Measurements from ENCODE around the gene CYSRT1. TPM values are rescaled to one million over a fixed set of nuclear protein-coding genes. Genes with fewer than 3 reads are reported as not detected.

The CYSRT1 gene
- total RNA-seq, 1 donor from 2014 or later, result 0.42 TPM

- DNase-seq (ENCODE audit: low spot score), result no peak
Observed at GRCh38 chr9:137189297-137190295, 35.4 kb upstream of the CYSRT1 start.

GRCh38 chr9:137190315-137190856 lies 34.6 kb upstream of the CYSRT1 start:
- no peak for DNase-seq (ENCODE audit: low spot score)

GRCh38 chr9:137191245-137191644 lies 33.7 kb upstream of the CYSRT1 start:
- no peak for DNase-seq (ENCODE audit: low spot score)

GRCh38 chr9:137191691-137192447 lies 33.1 kb upstream of the CYSRT1 start:
- DNase-seq (ENCODE audit: low spot score), result no peak

DNA sequence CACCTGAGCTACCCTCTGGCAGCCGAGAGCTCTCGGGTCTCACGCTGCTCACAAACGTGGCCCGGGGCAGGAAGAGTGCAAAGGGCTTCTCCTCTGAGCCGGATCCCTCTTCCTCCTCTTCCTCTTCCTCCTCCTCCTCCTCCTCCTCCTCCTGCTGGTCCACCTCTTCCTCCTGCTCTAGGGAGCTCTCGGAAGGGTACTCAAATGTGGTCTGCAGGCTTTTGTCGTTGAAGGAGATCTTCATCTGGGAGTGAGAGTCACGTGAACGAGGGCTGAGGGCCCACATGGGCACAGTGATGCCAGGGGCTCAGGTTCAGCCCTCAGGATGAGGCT lies 32.6 kb upstream of the CYSRT1 start:
- no peak for DNase-seq (ENCODE audit: low spot score)

GRCh38 chr9:137192859-137193258 lies 32.1 kb upstream of the CYSRT1 start:
- DNase-seq (ENCODE audit: low spot score), result no peak

DNA sequence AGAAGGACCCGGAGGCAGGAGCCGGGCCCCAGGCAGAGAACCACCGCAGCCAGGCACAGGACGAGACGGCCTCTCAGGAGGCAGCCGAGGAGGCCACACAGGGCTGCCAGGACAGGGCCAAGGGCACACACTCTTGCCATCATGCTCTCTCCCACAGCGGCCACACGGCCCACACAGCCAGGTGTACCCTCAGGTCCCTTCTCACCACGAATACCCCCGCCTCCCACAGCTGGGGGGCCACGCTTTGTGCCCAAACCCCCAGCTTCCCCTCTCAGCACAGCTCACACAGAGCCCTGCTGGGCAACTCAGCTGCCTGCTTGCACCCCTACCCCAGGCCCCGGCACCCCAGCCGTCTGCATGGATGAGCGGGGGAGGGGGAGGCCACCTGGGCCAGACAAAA lies 31.2 kb upstream of the CYSRT1 start:
- no peak for DNase-seq (ENCODE audit: low spot score)

DNA sequence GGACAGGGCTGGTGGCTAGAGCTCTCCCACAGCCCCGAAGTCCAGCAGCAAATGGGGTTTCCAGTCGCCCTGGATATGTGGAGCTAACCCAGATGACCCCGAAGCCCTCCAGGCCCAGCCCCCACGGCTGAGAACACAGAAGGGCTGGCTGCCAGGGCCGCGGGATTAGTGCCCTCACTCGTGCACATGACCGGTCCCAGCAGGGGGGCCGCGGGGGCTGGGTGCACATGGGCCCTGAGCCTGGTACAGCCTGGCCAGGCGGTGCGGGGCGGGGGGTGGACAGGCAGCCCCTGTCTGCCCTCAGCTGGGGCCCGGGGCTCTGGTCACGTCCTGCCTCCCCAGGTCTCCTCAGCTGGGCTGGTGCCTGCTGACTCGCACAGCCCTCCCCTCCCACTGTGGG lies 30.6 kb upstream of the CYSRT1 start:
- DNase-seq (ENCODE audit: low spot score), result no peak

DNA sequence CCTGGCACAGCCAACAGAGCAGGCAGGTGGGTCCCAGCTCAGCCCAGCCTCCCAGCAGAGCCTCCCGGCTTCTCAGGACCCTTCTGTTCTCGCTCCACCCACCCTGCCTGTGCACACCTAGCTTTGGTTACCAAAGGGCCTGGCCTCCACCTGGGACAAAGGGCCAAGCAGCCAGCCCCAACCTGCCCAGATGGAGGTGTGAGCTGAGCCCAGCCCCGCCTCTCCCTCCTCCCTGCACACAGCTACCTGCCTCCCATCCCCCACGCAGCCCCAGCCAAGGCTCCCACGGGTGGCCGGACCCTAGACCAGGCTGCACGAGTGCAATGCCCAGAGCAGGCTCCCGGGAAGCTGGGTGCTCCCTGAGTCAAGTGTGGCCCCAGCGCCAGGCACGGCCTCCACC lies 30.1 kb upstream of the CYSRT1 start:
- no peak for DNase-seq (ENCODE audit: low spot score)

DNA sequence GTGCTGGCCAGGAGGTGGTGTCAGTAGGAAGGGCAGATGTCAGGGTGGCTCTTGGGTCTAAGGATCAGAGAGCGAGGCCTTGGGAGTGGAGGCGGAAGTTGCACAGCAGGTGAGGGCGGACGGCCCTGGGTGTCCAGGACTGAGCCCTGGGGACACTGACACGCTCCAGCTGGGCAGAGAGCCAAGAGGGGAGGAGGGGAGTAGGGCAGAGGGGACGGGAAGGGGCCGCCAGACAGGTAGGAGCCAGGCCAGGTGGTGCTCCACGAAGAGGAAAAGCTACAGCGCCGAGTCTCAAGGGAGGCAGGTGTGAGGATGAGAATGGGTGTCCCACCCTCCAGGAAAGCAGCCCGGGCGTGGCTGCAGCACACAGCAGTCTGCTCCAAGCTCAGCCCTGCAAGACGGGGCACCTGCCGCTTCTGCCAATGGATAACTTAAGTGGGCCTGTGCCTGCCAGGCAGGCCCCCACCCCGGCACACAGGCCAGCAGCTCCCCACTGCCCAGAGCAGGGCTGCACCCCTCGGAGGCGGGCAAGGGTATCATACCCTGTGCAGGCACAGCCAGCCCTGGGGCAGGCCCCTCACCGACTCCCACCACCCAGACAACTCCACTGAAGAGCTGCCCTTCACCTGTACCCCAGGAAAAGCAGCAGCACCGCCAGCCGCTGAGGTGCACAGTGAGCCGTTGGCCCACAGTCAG lies 29.3 kb upstream of the CYSRT1 start:
- DNase-seq (ENCODE audit: low spot score), result no peak

- no peak for DNase-seq (ENCODE audit: low spot score)
Observed at GRCh38 chr9:137198051-137198901, 26.7 kb upstream of the CYSRT1 start.

DNA sequence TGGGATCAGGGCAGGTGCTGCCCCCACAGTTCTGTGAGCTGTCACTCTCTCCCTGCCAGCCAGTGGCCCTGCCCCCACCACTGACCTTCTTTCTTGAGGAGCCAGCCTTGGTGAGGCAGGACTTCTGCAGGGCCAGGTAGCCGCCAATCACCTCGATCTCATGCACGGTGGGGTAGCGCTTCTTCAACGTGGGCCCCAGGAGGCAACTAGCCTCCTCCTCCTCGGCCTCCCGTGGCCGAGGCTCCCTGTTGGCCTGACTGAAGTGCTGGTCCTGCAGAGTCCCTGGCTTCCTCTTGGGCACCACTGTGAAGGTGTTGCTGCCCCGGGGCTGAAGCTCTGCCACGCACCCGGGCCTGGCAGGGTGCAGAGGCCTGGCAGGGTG lies 26.1 kb upstream of the CYSRT1 start:
- no peak for DNase-seq (ENCODE audit: low spot score)

DNA sequence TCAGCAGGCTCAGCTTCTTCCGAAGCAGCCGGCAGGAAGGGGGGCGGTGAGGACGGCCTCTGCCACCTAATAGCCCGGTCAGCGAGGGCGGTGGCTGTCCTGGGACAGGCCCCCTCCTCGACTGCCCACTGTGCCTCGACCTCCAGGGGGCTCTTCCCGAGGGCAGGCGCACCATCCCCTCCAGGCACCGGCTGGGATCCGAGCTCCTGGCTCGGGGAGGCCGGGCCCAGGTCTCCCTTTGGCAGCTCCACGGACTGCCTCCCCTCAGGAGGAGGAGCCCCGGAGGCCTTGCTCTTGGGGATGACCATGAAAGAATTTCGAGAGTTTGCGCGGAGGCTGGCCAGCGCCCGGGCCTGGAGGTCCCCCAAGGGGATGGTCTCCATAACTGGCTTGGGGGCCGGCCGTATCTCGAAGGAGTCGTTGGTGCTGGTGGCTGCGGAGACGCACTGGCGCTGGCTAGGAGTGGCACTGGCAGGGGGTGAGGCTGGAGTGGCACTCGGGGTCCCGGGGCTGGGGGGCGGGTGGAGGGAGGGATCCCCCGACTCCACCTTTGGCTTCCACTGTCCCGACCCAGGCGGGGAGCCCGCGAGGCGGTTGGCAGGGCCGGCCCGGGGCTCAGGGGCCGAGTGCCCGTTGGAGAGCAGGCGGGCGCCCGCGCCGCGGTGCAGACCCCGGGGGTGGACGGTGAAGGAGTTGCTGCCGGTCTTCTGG lies 25.4 kb upstream of the CYSRT1 start:
- no peak for DNase-seq (ENCODE audit: low spot score)

GRCh38 chr9:137200311-137201204 lies 24.4 kb upstream of the CYSRT1 start, which contains the start of gene TPRN:
TPRN (minus strand) TSS chr9:137200741; CDS start chr9:137200711, 30 bp downstream.
- DNase-seq (ENCODE audit: low spot score), result peak; percentile 99

DNA sequence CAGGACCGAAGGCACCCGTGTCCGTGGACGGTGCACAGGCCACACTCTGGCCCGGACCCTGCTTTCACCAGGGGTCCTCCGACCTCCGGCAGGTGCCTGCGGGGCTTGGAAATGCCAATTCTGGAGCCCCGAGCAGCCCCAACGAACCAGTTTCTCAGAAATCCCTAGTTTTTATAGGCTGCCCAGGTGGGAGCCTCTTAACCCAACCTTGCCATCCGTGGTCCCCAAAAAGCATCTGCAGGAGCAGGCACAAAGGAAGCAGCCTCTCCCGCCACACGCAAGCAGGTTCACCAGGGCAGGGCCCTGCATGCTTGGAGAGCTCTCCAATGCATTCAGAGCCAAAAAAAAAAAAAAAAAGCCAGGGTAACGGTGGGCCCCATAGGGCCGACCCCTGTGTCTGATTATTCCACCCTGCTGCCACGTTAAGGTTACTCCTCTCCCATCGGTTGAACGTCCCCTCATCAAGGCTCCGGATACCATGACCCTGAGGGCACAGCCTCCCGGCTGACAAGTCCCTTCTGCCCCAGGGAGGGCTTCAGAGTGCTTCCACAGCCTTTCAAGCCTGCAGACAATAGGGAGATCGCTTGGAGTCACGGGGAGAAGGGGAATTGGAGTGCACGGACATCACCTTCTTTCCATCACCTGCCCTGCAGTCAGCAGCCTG lies 23.6 kb upstream of the CYSRT1 start:
- no peak for DNase-seq (ENCODE audit: low spot score)

DNA sequence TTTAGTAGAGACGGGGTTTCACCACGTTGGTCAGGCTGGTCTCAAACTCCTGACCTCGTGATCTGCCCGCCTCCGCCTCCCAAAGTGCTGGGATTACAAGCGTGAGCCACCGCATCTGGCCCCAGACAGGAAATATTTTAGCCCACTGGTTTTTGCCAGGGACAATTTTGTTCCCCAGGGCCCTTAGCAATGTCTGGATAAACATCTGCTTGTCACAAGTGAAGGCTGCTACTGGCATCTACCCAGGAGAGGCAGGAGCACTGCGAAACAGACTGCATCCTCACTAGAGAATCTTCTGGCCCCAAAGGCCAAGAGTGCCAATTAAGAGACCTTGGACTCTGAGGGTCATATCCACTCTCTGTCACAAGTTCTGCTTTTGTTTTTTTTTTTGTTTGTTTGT lies 22.0 kb upstream of the CYSRT1 start:
- DNase-seq (ENCODE audit: low spot score), result no peak

- DNase-seq (ENCODE audit: low spot score), result no peak
Observed at GRCh38 chr9:137204731-137205125, 20.2 kb upstream of the CYSRT1 start.
